T-helper 22 cell (primary cell): ENCODE results near the gene HAL.

ENCODE experiments used
- DNase-seq: peaks from one replicate; pipeline ENCODE4 v3.0.0-alpha.2; 2020; ENCODE audit warnings: low read depth

HAL gene, protein sequence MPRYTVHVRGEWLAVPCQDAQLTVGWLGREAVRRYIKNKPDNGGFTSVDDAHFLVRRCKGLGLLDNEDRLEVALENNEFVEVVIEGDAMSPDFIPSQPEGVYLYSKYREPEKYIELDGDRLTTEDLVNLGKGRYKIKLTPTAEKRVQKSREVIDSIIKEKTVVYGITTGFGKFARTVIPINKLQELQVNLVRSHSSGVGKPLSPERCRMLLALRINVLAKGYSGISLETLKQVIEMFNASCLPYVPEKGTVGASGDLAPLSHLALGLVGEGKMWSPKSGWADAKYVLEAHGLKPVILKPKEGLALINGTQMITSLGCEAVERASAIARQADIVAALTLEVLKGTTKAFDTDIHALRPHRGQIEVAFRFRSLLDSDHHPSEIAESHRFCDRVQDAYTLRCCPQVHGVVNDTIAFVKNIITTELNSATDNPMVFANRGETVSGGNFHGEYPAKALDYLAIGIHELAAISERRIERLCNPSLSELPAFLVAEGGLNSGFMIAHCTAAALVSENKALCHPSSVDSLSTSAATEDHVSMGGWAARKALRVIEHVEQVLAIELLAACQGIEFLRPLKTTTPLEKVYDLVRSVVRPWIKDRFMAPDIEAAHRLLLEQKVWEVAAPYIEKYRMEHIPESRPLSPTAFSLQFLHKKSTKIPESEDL

GRCh38 chr12:95996034-95996658, at the start of gene HAL:
HAL (minus strand) TSS chr12:95996344; CDS start chr12:95995910, 434 bp downstream.
- no peak for DNase-seq

- DNase-seq = no peak
Observed at GRCh38 chr12:96045566-96045965, 49.4 kb upstream of the HAL start.

DNA sequence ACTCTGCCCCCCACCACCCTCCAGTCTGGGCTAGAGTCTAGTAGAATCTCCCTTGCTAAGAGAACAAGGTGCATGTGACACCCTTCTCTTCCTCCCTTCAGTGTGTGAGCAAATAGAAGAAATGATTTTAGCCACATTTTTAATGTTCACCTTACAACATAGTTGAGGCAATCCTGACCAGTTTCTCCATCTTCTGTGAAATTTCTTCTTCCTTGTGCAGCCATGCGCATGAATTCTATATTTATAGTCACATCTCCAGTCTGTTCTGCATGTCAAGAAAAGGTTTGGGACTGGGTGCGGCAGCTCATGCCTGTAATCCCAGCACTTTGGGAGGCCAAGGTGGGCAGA, 48.8 kb upstream of the HAL start:
- DNase-seq = no peak

DNA sequence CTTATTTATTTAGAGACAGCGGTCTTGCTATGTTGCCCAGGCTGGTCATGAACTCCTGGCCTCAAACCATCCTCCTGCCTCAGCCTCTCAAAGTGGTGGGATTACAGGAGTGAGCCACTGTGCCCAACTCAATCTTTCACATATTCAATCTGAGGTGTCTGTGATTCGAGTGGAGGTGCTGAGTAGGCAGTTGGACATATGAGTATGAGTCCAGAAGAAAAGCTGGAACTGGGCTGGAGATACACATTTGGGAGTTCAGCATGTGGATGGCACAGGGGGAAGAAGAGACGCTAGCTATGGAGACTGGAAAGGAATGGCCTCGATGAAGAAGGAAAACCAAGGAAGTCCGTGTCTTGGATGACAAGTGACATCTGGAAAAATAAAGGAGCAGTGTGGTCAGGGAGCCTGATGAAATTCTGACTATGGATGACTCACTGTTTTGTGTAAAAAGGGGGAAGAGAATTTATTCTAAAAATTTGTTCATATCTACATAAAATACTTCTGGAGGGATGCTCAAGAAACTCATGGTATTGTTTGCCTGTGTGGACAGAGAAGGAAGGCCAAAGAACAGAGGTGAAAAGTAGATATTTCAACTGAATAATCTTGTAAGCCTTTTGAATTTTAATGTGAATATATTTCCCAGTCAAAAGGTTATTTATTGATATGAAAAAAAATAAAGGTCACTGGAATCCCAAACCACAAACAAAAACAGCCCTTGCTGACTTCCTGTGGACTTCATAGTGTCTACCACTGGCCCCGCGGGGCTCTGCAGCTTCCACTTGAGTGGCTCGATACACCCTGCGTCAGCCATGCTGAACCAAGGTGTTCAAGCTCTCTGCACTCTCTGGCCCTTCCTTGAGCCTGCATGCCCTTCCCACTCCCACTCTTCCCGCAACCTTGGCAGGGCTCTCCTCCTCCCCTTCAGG, 48.1 kb upstream of the HAL start:
- no peak for DNase-seq

DNA sequence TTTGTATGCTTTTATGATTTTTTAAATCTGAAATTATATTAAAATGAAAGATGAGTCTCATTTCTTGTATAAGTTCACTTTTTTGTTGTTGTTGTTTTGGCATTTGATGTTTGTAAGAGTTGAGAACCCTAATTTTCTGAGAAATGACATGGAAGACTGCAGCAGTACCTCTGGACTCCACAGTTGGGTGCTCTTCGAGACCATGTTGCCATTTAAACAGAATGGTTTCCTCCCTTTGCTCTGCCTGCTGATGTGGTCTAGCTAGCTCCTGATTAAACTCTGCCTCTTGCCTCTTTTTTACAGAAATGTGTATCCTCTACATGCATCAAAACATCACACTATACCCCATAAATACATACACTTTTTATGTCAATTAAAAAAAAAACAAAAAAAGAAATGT, 45.0 kb upstream of the HAL start:
- DNase-seq = no peak

GRCh38 chr12:96040305-96041133, 44.4 kb upstream of the HAL start:
- no peak for DNase-seq

- DNase-seq = no peak
Observed at GRCh38 chr12:96039516-96039915, 43.4 kb upstream of the HAL start.

- no peak for DNase-seq
Observed at GRCh38 chr12:96036765-96037455, 40.8 kb upstream of the HAL start.

- DNase-seq = peak; percentile 94
Observed at GRCh38 chr12:96035283-96036236, 39.4 kb upstream of the HAL start, which contains the start of gene LTA4H. LTA4H (minus strand) TSS chr12:96035587; CDS start chr12:96035519, 68 bp downstream.

DNA sequence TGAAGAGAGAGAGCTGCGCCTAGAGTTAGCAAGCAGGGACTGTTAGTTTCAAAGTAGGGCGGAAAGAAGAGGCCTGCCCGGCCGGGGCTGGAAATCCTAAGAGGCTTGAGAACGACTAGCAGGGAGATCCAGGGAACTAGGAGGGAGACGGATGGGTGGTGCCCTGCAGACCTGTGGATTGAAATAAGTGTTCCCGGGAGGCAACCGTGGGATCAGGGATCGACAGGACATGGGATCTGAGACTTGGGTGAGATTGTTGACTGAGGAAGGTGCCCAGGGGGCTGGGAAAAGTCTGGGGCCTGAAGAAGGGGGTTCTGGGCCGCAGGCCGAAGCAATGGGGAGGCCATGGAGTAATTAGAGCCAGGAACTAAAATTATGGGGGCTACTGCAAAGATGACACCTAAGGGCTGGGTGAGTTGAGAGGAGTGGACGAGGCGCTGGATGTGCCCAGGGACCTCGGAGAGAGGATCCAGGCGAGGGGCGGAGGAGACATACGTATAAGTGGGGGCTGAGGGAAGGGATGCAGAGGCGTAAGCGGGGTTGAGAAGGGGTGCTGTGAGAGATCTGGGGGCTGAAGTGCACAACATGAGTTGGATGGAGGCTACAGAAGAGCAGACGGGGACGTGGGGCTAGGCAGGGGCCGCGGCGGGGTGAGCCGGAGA, 38.6 kb upstream of the HAL start:
- DNase-seq = no peak

- DNase-seq = no peak
Observed at GRCh38 chr12:96033549-96034389, 37.6 kb upstream of the HAL start.

- DNase-seq = no peak
Observed at GRCh38 chr12:96029826-96030225, 33.7 kb upstream of the HAL start.

GRCh38 chr12:96028538-96028937, 32.4 kb upstream of the HAL start:
- DNase-seq = no peak

DNA sequence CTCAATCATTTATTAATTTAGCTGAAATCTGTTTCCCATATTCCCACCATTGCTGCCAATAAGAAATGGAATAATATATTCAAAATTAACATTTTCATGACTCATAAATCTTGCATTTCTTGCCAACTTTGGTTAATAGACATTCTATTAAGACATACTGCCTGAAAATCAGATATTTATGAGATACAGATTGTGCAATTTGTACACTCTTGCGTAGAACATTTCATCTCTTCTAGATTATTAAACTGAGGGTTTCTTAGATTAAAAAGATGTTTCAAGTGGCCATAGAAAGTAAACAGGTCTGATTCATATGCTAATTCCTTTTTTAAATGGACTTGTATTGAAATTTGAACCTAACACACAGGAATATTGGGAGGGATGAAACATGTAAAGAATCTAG, 30.2 kb upstream of the HAL start:
- no peak for DNase-seq

- DNase-seq = no peak
Observed at GRCh38 chr12:96025518-96025917, 29.4 kb upstream of the HAL start.

DNA sequence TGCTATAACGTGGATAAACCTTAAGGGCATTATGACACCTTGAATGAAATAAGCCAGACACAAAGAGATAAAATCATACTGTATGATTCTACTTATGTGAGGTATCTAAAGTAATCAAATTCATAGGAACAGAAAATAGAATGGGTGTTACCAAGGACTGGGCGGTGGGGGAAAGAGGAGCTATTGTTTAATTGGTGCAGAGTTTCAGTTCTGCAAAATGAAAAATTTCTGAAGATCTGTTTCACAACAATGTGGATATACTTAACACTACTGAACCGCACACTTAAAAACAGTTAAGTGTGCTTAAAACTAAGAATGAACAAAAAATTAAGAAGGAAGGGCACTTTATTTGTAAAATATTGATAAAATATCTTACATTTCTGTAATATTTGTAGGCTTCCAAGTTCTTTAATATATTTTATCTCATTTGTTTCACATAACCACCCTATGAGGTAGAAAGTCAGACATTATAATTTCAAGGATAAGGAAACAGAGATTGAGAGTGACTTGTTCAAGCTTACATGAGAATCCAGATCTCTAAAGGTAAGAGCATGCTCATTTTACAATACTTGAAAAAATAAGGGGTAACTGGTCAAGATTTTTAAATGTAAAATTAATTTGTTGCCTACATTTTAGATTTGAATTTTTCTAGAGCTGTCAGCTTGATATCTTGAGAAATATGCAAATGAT, 24.3 kb upstream of the HAL start:
- DNase-seq = no peak

GRCh38 chr12:96015672-96016071, 19.5 kb upstream of the HAL start:
- no peak for DNase-seq
